Measurements from ENCODE around the gene RASL12.

DNA sequence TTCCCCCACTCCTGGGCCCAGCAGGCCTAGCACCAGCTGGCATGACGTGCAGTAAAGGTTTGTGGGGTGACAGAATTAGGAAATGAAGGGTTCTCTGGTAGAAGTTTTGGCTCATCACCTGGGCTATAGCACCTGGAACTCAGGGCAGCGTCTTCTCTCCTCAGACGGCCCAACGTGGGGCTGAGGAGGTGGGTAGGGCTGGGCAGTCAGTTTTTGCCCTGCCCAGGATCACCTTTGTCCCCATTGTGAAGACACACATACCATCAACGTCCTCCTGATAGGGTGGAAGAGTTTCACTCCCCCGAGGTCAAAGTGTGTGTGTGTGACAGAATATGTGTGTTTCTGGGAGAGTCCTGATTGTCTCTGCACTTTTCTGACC is 20.8 kb upstream of the RASL12 start:
- TF ChIP-seq FOXM1 (IDR thresholded peaks at IDR 0.05; ENCODE audit: borderline replicate concordance), result no peak
- no peak for TF ChIP-seq ARNT (IDR thresholded peaks at IDR 0.05)
- no peak for TF ChIP-seq SUZ12 (IDR thresholded peaks at IDR 0.05)
- no peak for TF ChIP-seq FOXA1 (IDR thresholded peaks at IDR 0.05)
- TF ChIP-seq SP1 (IDR thresholded peaks at IDR 0.05), result no peak
- TF ChIP-seq CTBP1 (IDR thresholded peaks at IDR 0.05; ENCODE audit: borderline replicate concordance), result no peak
- TF ChIP-seq HDGF (IDR thresholded peaks at IDR 0.05; ENCODE audit: borderline replicate concordance), result no peak
- no peak for TF ChIP-seq ZNF384 (IDR thresholded peaks at IDR 0.05)
- no peak for TF ChIP-seq LEF1 (IDR thresholded peaks at IDR 0.05; ENCODE audit: borderline replicate concordance)
- TF ChIP-seq BHLHE40 (IDR thresholded peaks at IDR 0.05; ENCODE audit: borderline replicate concordance), result no peak
- no peak for TF ChIP-seq ELF4 (IDR thresholded peaks at IDR 0.05)
- TF ChIP-seq FOXK2 (IDR thresholded peaks at IDR 0.05), result no peak

Data from HEK293T (cell line).